Spleen (tissue), 13 donors: ENCODE results near the gene JAG1. TPM values are rescaled to one million over a fixed set of nuclear protein-coding genes. Genes with fewer than 3 reads are reported as not detected.

Source experiments
- DNase-seq: peaks from one replicate; pipeline ENCODE4 v3.0.0-alpha.2; 2020
- H3K27ac ChIP-seq, 8 donors: fragments of 200-600 bp; sonication (generic) in 7 of 8; 1 replicate in 4 of 8; 2 replicates in 4 of 8; pipeline versions ENCODE4 v1.5.0 to v1.8.0; 2016 to 2021; ENCODE audit warnings: inconsistent platforms in 4 of 8, mild to moderate bottlenecking in 4 of 8, moderate library complexity in 1 of 8
- H3K27me3 ChIP-seq, 7 donors: fragments of 200-600 bp; sonication (generic) in 6 of 7; replicated peaks in 1 of 7; 1 replicate in 4 of 7; 2 replicates in 3 of 7; pipeline versions ENCODE4 v1.5.0 to v1.8.0; 2016 to 2021; ENCODE audit warnings: inconsistent platforms in 3 of 7, mild to moderate bottlenecking in 1 of 7
- H3K36me3 ChIP-seq, 6 donors: fragments of 200-600 bp; sonication (generic) in 5 of 6; 1 replicate in 4 of 6; 2 replicates in 2 of 6; pipeline versions ENCODE4 v1.5.0 to v1.8.0; 2016 to 2021; ENCODE audit warnings: inconsistent platforms in 2 of 6
- H3K4me1 ChIP-seq, 6 donors: fragments of 200-600 bp; sonication (generic) in 5 of 6; 1 replicate in 3 of 6; 2 replicates in 3 of 6; pipeline versions ENCODE4 v1.5.0 to v1.8.0; 2016 to 2021; ENCODE audit warnings: inconsistent platforms in 3 of 6
- H3K4me3 ChIP-seq, 8 donors: fragments of 200-600 bp; sonication (generic) in 7 of 8; 1 replicate in 4 of 8; 2 replicates in 4 of 8; pipeline versions ENCODE4 v1.5.0 to v1.8.0; 2016 to 2021; ENCODE audit warnings: inconsistent platforms in 4 of 8, mild to moderate bottlenecking in 4 of 8, moderate library complexity in 2 of 8
- H3K9me3 ChIP-seq, 8 donors: fragments of 200-600 bp; sonication (generic) in 7 of 8; 1 replicate in 4 of 8; 2 replicates in 4 of 8; pipeline versions ENCODE4 v1.5.0 to v1.8.0; 2016 to 2021; ENCODE audit warnings: inconsistent platforms in 4 of 8
- POLR2A ChIP-seq, 3 donors: fragments of 450-650 bp; IDR thresholded peaks; one replicate each; pipeline ENCODE4 v1.5.1; 2017; ENCODE audit warnings: antibody characterized with exemption in 3 of 3, mild to moderate bottlenecking in 1 of 3
- POLR2AphosphoS5 ChIP-seq, 3 donors: sonication (generic); formaldehyde crosslinking; IDR thresholded peaks; one replicate each; pipeline ENCODE4 v1.5.1; 2017; ENCODE audit warnings: antibody characterized with exemption in 3 of 3
- WGBS, 5 donors: extraction: QIAGEN DNeasy Blood & Tissue Kit in 3 of 5; methylation state at CpG; one replicate each; pipeline versions ENCODE4 v1.1.5 to v1.1.7; 2013 to 2018; 5-methylcytosine and 5-hydroxymethylcytosine counted together
- intact Hi-C: fragments of 100-400 bp; cut with DNase I; formaldehyde crosslinking; loops from one replicate; pipeline ENCODE4 v1.15.0; 2023; ENCODE audit warnings: low total_unique reads
- long read RNA-seq, 2 donors: transcript quantifications; one replicate each; lab custom pipeline, GENCODE V29; 2026
- polyA plus RNA-seq, 3 donors: library from polyadenylated mRNA; stranded (reverse); fragments of 200-250 nt; gene quantifications; one replicate each; pipeline ENCODE4 v1.2.1, GENCODE V29; 2013
- total RNA-seq, 7 donors: library from RNA; depleted of rRNA in 3 of 7; stranded (reverse); fragments of >200 nt in 3 of 7; fragmentation: NEBNext Ultra II Directional in 4 of 7; extraction: Animal tissue kit (Norgen Biotek cat#: 25700) in 4 of 7; gene quantifications; one replicate each; pipeline versions ENCODE4 v1.1.0 to v1.2.1, GENCODE V29; 2016 to 2021
- TF ChIP-seq, protein P1 (sequence below), 11 experiments: fragments of 200-600 bp in 7 of 11; fragments of 450-650 bp in 4 of 11; sonication (generic) in 4 of 11; IDR thresholded peaks in 8 of 11; conservative IDR thresholded peaks in 3 of 11; 1 replicate in 7 of 11; 2 replicates in 4 of 11; pipeline versions ENCODE4 v1.4.0 to v1.8.0; 2016 to 2021; ENCODE audit warnings: antibody characterized with exemption in 11 of 11, inconsistent platforms in 4 of 11, mild to moderate bottlenecking in 1 of 11
- donor health status: healthy with polysubstance abuse.
- donor health status: DM: no; HTN: no; CAD: no; lungs with moderate emphysema.
- donor health status: DM: no; HTN: no; CAD: no.
- donor health status: Bipolar disorder and iron deficiency.
- donor health status: healthy.
- donor health status: DM: no; HTN: no; CAD: no.
- donor health status: DM: yes; HTN: yes; CAD: no.

The JAG1 gene
- 10 to 100 TPM; 39.5 to 85.3 (median 67.8) TPM for total RNA-seq
- polyA plus RNA-seq: 10 to 100 TPM in 1 of 3 donors, 1 to 10 TPM in 2; 5.6 to 13.1 (median 7.7) TPM
- long read RNA-seq, donor 1, full-length matches to known transcripts: 1 of 6 reads
- long read RNA-seq, donor 1, partial matches to known transcripts: 5 of 6 reads
- long read RNA-seq, donor 1, other reads (novel, unspliced or antisense): 0 of 6 reads
- long read RNA-seq, donor 2, full-length matches to known transcripts: 9 of 14 reads
- long read RNA-seq, donor 2, partial matches to known transcripts: 5 of 14 reads
- long read RNA-seq, donor 2, other reads (novel, unspliced or antisense): 0 of 14 reads

DNA sequence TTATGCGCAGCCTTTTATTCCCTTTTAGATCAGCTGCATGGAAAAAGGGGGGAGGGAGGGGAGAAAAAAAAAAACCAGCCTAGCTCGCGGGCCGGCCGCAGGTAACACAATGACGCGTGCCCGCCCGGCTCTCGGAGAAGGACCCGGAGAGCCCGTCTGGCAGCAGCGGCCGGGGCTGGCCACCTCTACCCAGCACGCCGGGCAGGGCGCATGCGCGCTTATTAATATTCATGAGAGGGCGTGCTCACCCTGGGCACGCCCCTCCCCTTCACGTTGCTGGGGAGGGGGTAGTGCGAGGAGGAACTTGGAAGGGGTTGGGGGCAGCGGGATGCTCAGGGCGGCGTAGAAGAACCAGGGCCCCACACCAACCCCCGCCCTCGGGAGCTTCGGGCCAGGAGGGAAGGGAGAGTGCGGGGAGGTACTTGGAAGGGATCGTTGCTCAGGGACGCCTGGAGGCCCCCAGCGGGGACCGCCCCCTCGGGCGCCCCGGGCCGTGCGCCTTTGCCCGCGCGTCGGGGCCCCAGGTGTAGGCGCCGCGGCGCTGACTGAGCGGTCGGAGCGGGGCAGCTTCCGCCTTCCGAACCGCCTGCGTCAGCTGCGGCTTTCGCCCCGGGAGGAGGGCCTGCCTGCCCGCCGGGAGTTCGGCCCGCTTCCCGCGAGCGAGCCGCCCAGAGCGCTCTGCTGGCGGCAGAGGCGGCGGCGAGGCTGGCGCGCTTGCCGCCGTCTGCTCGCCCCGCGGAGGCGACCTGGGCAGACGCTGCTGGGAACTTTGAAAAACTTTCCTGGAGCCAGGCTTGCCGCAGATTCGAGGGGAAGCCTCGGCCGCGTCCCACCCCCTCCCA lies at the start of gene JAG1:
Gene JAG1, minus strand, starts transcription at position 158 of the 842 bp plus-strand sequence. CDS start 469 bp downstream, outside the sequence.
- DNase-seq: peak; percentile 95
- H3K4me1 ChIP-seq: peaks cover 3 to 67% (median 60%) of the 10 kb centered on the region in 6 donors
- no peaks in the 10 kb centered on the region for H3K9me3 ChIP-seq
- peaks cover 0 to 87% (median 19%) of the 10 kb centered on the region in 7 donors for H3K27me3 ChIP-seq
- peak within 1 kb of the TSS; percentile 59 to 86 (median 74) for H3K4me3 ChIP-seq
- H3K27ac ChIP-seq: peak within 1 kb of the TSS; percentile 86 to 98 (median 96)
- WGBS, 5 donors: 0 to 1% (median 0%) methylated on average over 39 to 84 of the region's 84 CpGs
- intact Hi-C loops: loop anchor here (10.0 kb wide), 2 partner anchors 541 to 601 kb away; no protein-coding TSS in a partner anchor
- peak in 1 of 3 donors; percentile 91 for TF ChIP-seq POLR2A (IDR thresholded peaks at IDR 0.05)
- peak; percentile 87 to 98 (median 96) for TF ChIP-seq POLR2AphosphoS5 (IDR thresholded peaks at IDR 0.05)
- TF ChIP-seq, protein P1, sequence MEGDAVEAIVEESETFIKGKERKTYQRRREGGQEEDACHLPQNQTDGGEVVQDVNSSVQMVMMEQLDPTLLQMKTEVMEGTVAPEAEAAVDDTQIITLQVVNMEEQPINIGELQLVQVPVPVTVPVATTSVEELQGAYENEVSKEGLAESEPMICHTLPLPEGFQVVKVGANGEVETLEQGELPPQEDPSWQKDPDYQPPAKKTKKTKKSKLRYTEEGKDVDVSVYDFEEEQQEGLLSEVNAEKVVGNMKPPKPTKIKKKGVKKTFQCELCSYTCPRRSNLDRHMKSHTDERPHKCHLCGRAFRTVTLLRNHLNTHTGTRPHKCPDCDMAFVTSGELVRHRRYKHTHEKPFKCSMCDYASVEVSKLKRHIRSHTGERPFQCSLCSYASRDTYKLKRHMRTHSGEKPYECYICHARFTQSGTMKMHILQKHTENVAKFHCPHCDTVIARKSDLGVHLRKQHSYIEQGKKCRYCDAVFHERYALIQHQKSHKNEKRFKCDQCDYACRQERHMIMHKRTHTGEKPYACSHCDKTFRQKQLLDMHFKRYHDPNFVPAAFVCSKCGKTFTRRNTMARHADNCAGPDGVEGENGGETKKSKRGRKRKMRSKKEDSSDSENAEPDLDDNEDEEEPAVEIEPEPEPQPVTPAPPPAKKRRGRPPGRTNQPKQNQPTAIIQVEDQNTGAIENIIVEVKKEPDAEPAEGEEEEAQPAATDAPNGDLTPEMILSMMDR (IDR thresholded peaks at IDR 0.05 in 8 of 11, conservative IDR thresholded peaks at IDR 0.05 in 3 of 11): no peak
- H3K36me3 ChIP-seq: peaks cover 0 to 1% (median 0%) of the 10 kb centered on the region in 6 donors

DNA sequence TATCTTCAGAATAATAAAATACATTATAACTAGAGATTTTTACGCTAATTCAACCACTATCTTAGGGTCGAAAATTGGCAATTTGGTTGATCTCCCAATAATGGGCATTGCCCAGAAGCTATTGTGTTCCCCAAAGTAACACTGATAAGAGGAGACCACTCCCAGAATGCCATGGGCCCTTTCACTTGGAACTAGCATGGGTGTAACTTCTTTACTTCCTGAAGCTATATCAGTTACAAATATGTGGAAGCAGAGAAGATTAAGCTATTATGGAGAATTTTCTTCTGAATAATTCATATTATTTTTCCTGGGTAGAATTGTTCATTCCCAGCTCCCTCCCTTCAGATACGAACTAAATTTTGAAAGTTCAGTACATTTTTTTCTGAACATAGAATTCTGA lies 48.2 kb upstream of the JAG1 start:
- H3K27ac ChIP-seq: peak overlapping the region in 1 of 8 donors; percentile 27
- no peak for DNase-seq
- no peaks in the 10 kb centered on the region for H3K9me3 ChIP-seq
- no peaks in the 10 kb centered on the region for H3K27me3 ChIP-seq
- intact Hi-C loops: no loop called here
- TF ChIP-seq, protein P1 (IDR thresholded peaks at IDR 0.05 in 8 of 11, conservative IDR thresholded peaks at IDR 0.05 in 3 of 11): no peak
- TF ChIP-seq POLR2A (IDR thresholded peaks at IDR 0.05) (no peak), POLR2AphosphoS5 (IDR thresholded peaks at IDR 0.05) (no peak)
- WGBS, 5 donors: 72 to 82% (median 75%) methylated on average over 3 of the region's 3 CpGs
- peaks cover 0 to 7% (median 0%) of the 10 kb centered on the region in 6 donors for H3K4me1 ChIP-seq
- H3K4me3 ChIP-seq: no peak overlapping the region
- no peaks in the 10 kb centered on the region for H3K36me3 ChIP-seq

- no peak for TF ChIP-seq POLR2AphosphoS5 (IDR thresholded peaks at IDR 0.05)
- TF ChIP-seq, protein P1 (IDR thresholded peaks at IDR 0.05 in 8 of 11, conservative IDR thresholded peaks at IDR 0.05 in 3 of 11): no peak
- TF ChIP-seq POLR2A (IDR thresholded peaks at IDR 0.05): no peak
- no peaks in the 10 kb centered on the region for H3K9me3 ChIP-seq
- 68 to 84% (median 71%) methylated on average over 9 of the region's 9 CpGs for WGBS, 5 donors
- intact Hi-C loops: no loop called here
- peak overlapping the region in 5 of 8 donors; percentile 7 to 70 (median 48) for H3K27ac ChIP-seq
- H3K4me3 ChIP-seq: no peak overlapping the region
- peaks cover 0 to 7% (median 0%) of the 10 kb centered on the region in 6 donors for H3K4me1 ChIP-seq
- DNase-seq: no peak
- H3K27me3 ChIP-seq: no peaks in the 10 kb centered on the region
- no peaks in the 10 kb centered on the region for H3K36me3 ChIP-seq
These were observed 47.5 kb upstream of the JAG1 start for GRCh38 chr20:10721137-10721896.
